Tibial artery (tissue), 4 donors: ENCODE results near the gene BIRC6.

Experiments used
- DNase-seq, 2 donors: peaks; one replicate each; pipeline ENCODE4 v3.0.0-alpha.2; 2019
- H3K27ac ChIP-seq, 2 donors: fragments of 200-600 bp; sonication (generic) in 1 of 2; 1 replicate in 1 of 2; 2 replicates in 1 of 2; pipeline ENCODE4 v1.5.1; 2018 to 2019; ENCODE audit warnings: mild to moderate bottlenecking in 1 of 2
- H3K27me3 ChIP-seq, 2 donors: fragments of 200-600 bp; sonication (generic) in 1 of 2; one replicate each; pipeline versions ENCODE4 v1.5.1 to v1.6.0; 2016 to 2019
- H3K36me3 ChIP-seq, 3 donors: fragments of 200-600 bp; sonication (generic) in 2 of 3; one replicate each; pipeline ENCODE4 v1.5.1; 2016 to 2019; ENCODE audit warnings: mild to moderate bottlenecking in 2 of 3
- H3K4me1 ChIP-seq, 4 donors: fragments of 200-600 bp; sonication (generic) in 2 of 4; 1 replicate in 3 of 4; 2 replicates in 1 of 4; pipeline ENCODE4 v1.5.1; 2016 to 2019
- H3K4me3 ChIP-seq, 2 donors: fragments of 200-600 bp; sonication (generic) in 1 of 2; 1 replicate in 1 of 2; 2 replicates in 1 of 2; pipeline ENCODE4 v1.5.1; 2018 to 2019; ENCODE audit warnings: mild to moderate bottlenecking in 2 of 2
- H3K9me3 ChIP-seq, 3 donors: fragments of 200-600 bp; sonication (generic) in 1 of 3; one replicate each; pipeline ENCODE4 v1.5.1; 2016 to 2019
- intact Hi-C: fragments of 100-400 bp; cut with DNase I; formaldehyde crosslinking; loops from one replicate; pipeline ENCODE4 v1.15.0; 2023; ENCODE audit warnings: low total_unique reads
- TF ChIP-seq, protein P1 (sequence below), 2 experiments: fragments of 200-600 bp in 1 of 2; fragments of 450-650 bp in 1 of 2; IDR thresholded peaks; one replicate each; pipeline ENCODE4 v1.5.1; 2017 to 2019; ENCODE audit warnings: antibody characterized with exemption in 2 of 2, mild to moderate bottlenecking in 1 of 2, moderate library complexity in 1 of 2

Gene BIRC6

GRCh38 chr2:32565902-32566301 is 209.1 kb downstream of the BIRC6 start:
- TF ChIP-seq, protein P1, sequence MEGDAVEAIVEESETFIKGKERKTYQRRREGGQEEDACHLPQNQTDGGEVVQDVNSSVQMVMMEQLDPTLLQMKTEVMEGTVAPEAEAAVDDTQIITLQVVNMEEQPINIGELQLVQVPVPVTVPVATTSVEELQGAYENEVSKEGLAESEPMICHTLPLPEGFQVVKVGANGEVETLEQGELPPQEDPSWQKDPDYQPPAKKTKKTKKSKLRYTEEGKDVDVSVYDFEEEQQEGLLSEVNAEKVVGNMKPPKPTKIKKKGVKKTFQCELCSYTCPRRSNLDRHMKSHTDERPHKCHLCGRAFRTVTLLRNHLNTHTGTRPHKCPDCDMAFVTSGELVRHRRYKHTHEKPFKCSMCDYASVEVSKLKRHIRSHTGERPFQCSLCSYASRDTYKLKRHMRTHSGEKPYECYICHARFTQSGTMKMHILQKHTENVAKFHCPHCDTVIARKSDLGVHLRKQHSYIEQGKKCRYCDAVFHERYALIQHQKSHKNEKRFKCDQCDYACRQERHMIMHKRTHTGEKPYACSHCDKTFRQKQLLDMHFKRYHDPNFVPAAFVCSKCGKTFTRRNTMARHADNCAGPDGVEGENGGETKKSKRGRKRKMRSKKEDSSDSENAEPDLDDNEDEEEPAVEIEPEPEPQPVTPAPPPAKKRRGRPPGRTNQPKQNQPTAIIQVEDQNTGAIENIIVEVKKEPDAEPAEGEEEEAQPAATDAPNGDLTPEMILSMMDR (IDR thresholded peaks at IDR 0.05) = no peak

GRCh38 chr2:32572030-32572429 is 215.2 kb downstream of the BIRC6 start:
- Histone ChIP-seq H3K4me1 (no peaks in the 10 kb centered on the region), H3K36me3 (peaks cover 5 to 34% (median 22%) of the 10 kb centered on the region in 3 donors), H3K9me3 (no peaks in the 10 kb centered on the region), H3K27ac (no peak overlapping the region), H3K4me3 (no peak overlapping the region), H3K27me3 (no peaks in the 10 kb centered on the region)
- intact Hi-C loops = no loop called here
- TF ChIP-seq, protein P1 (IDR thresholded peaks at IDR 0.05) = no peak
- DNase-seq = no peak

More at GRCh38 chr2:32565902-32566301, 209.1 kb downstream of the BIRC6 start:
- Histone ChIP-seq H3K4me1 (no peaks in the 10 kb centered on the region), H3K9me3 (peaks cover 0 to 10% (median 7%) of the 10 kb centered on the region in 3 donors), H3K27ac (no peak overlapping the region), H3K27me3 (no peaks in the 10 kb centered on the region), H3K4me3 (no peak overlapping the region), H3K36me3 (peaks cover 11 to 39% (median 17%) of the 10 kb centered on the region in 3 donors)
- intact Hi-C loops = no loop called here
- no peak for DNase-seq

DNA sequence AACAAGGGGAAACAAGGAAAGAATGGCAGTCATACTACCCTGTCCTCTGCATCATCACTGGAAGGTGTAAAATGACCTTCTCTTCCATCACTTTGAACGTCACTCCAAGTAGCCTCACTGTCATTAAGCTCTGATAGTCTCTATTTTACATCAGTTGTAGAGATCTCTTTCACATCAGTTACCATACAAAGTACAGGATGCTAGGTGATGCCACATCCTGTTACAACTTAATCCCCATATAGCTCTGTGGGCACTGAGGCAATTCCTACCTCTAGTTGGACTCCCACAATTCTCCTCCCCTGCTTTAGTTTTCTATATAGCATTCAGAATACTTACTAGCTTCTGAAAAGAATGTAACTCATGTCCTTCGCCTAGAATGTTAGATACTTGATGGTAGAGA is 215.9 kb downstream of the BIRC6 start:
- intact Hi-C loops = no loop called here
- TF ChIP-seq, protein P1 (IDR thresholded peaks at IDR 0.05) = no peak
- DNase-seq = no peak
- H3K9me3 ChIP-seq = no peaks in the 10 kb centered on the region
- peaks cover 5 to 33% (median 21%) of the 10 kb centered on the region in 3 donors for H3K36me3 ChIP-seq
- H3K4me1 ChIP-seq = no peaks in the 10 kb centered on the region
- H3K4me3 ChIP-seq = no peak overlapping the region
- H3K27ac ChIP-seq = no peak overlapping the region
- H3K27me3 ChIP-seq = no peaks in the 10 kb centered on the region

DNA sequence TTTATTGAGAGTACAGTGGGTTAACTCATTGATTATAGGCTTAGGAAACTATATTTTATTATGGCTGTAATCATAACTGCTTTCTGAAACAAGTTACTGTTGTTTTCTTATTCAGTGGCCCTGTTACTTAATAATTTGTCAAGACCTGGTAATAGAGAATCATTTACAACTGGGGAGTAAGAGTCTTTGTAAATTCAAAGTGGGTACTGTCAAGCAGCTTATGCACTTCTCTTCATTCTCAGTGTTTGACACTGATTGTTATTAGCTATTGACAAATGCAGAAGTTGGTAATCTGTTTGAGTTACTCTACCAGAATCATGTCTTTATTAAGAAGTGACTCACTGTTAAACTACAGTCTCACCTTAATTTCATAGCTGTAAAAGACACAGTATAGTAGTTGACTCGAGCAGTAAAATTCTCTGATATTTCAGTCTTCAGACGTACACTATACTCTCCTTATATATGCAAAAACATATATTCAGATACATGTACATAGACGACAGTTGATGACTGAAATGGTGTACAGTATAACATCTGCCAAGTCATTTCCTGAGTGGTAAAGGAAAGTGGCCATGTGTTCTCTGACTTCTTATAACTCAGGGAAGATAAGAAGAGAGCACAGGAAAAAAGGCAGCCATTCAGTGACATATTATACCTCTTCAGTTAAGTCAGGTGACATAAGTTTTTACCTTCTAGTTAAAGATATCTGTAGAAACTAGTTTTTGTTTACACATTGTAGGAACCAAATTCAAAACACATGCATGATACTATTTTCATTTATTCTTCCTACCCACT is 235.0 kb downstream of the BIRC6 start:
- no peak overlapping the region for H3K27ac ChIP-seq
- intact Hi-C loops = no loop called here
- TF ChIP-seq, protein P1 (IDR thresholded peaks at IDR 0.05) = no peak
- peaks cover 0 to 6% (median 4%) of the 10 kb centered on the region in 3 donors for H3K36me3 ChIP-seq
- no peaks in the 10 kb centered on the region for H3K27me3 ChIP-seq
- H3K4me3 ChIP-seq = no peak overlapping the region
- no peaks in the 10 kb centered on the region for H3K4me1 ChIP-seq
- no peaks in the 10 kb centered on the region for H3K9me3 ChIP-seq
- no peak for DNase-seq

- Histone ChIP-seq H3K36me3 (peaks cover 15 to 17% (median 15%) of the 10 kb centered on the region in 3 donors), H3K27me3 (no peaks in the 10 kb centered on the region), H3K4me3 (no peak overlapping the region), H3K27ac (no peak overlapping the region), H3K4me1 (no peaks in the 10 kb centered on the region), H3K9me3 (no peaks in the 10 kb centered on the region)
- intact Hi-C loops = no loop called here
- TF ChIP-seq, protein P1 (IDR thresholded peaks at IDR 0.05) = no peak
- no peak for DNase-seq
These were observed 237.8 kb downstream of the BIRC6 start for GRCh38 chr2:32594573-32594972.
